ENCODE results near the gene BCDIN3D. TPM values are rescaled to one million over a fixed set of nuclear protein-coding genes. Genes with fewer than 3 reads are reported as not detected.
"Not testable (repeated sequence)": the region's sequence is repeated elsewhere in the genome, so short reads cannot be mapped to it uniquely, and the experiment has no call there.

Gene BCDIN3D
- total RNA-seq, 3 donors from 2014 or later = 4.2 to 6.0 (median 4.3) TPM

DNA sequence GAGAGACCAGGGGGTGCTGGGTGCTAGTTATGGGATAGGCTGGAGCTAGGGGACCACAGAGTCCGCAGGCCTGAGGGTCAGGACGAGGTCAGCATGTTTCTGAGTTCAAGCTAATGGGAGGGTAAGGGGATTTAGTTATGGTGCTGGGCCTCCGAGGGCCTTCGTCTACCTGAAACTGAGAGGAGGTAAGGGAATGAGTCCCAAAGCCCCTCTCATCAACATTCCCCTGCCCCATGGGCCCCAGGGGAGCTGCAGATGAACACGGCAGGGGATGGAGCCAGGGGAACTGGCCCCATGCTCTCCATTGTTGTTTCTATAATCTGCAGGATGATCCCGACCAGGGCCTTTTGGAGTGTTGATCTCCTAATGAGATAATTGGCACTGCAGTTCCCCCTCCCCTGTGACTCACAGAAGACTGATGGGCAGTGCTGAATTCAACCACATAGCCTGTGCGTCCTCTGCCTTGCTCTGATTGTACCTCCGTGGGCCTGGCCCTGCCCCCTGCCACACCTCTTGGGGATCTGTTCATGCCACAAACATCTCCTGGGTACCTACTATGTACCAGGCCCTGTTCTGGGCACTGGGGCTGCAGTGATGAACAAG lies 39.4 kb upstream of the BCDIN3D start:
- Mint-ChIP-seq H3K9me3 (no peaks in the 10 kb centered on the region), H3K4me3 (no peak overlapping the region), H3K4me1 (ENCODE audit: low read depth) (no peaks in the 10 kb centered on the region), H3K36me3 (ENCODE audit: insufficient read depth) (no peaks in the 10 kb centered on the region), H3K27me3 (ENCODE audit: low read depth) (peaks cover 16% of the 10 kb centered on the region)
- no peak for DNase-seq
- ATAC-seq = no peak

- DNase-seq (no peak), ATAC-seq (no peak)
- H3K9me3 Mint-ChIP-seq = no peaks in the 10 kb centered on the region
- H3K4me3 Mint-ChIP-seq = no peak overlapping the region
- H3K36me3 Mint-ChIP-seq (ENCODE audit: insufficient read depth) = no peaks in the 10 kb centered on the region
- H3K4me1 Mint-ChIP-seq (ENCODE audit: low read depth) = no peaks in the 10 kb centered on the region
- H3K27me3 Mint-ChIP-seq (ENCODE audit: low read depth) = peaks cover 10% of the 10 kb centered on the region
These were observed 38.7 kb upstream of the BCDIN3D start for GRCh38 chr12:49881415-49882247.

DNA sequence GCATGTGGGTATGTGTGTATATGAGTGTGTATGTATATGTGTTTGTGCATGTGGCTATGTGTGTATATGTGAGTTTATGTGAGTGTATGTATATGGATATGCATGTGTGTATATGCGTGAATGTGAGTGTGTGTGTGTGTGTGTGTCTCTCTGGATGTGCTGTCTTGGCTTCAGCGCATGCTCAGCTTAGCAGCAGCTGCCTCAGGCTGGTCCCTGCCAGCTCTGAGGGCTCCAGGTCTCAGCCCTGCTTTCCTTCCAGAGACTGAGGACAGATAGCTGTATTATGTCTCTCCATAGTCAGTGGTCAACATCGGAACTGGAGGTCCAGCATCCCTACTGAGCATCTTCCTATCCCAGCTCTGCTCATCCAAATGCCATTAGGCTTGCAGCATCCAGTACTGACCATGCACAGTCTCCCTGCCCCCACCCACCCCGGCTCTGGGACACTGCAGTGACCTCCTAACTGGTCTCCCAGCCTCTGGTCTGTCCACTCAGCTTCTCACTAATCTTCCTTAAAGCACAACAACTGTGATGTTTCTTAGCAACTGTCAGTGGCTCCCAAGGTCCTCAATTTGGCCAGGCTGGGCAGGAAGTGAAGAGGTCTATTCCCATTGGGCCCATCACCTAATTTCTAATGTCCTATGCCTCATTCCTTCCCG lies 38.0 kb upstream of the BCDIN3D start:
- Mint-ChIP-seq H3K36me3 (ENCODE audit: insufficient read depth) (no peaks in the 10 kb centered on the region), H3K4me3 (no peak overlapping the region), H3K4me1 (ENCODE audit: low read depth) (no peaks in the 10 kb centered on the region), H3K27me3 (ENCODE audit: low read depth) (peaks cover 10% of the 10 kb centered on the region), H3K9me3 (no peaks in the 10 kb centered on the region)
- DNase-seq (no peak), ATAC-seq (no peak)

- not testable (repeated sequence) for DNase-seq; H3K4me1 Mint-ChIP-seq (ENCODE audit: low read depth); H3K9me3 Mint-ChIP-seq; H3K27me3 Mint-ChIP-seq (ENCODE audit: low read depth); H3K36me3 Mint-ChIP-seq (ENCODE audit: insufficient read depth); H3K4me3 Mint-ChIP-seq; ATAC-seq
These were observed 36.2 kb upstream of the BCDIN3D start for GRCh38 chr12:49879065-49879464.

DNA sequence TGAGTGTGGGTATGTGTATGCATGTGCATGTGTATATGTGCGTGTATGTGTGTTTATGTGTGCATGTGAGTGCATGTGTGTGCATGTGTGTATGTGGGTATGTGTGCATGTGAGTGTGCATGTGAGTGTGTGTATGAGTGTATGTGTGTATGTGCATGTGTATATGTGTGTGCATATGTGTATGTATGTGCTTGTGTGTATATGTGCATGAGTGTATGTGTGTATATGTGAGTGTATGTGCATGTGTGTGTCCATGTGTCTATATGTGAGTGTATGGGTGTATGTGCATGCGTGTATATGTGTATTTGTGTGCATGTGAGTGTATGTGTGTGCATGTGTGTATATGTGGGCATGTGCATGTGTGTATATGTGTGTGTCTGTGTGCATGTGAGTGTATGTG lies 35.1 kb upstream of the BCDIN3D start:
- DNase-seq = no peak
- H3K9me3 Mint-ChIP-seq = no peaks in the 10 kb centered on the region
- ATAC-seq = no peak
- H3K4me3 Mint-ChIP-seq = no peak overlapping the region
- no peaks in the 10 kb centered on the region for H3K27me3 Mint-ChIP-seq (ENCODE audit: low read depth)
- no peaks in the 10 kb centered on the region for H3K4me1 Mint-ChIP-seq (ENCODE audit: low read depth)
- H3K36me3 Mint-ChIP-seq (ENCODE audit: insufficient read depth) = no peaks in the 10 kb centered on the region

- Mint-ChIP-seq H3K27me3 (ENCODE audit: low read depth) (no peaks in the 10 kb centered on the region), H3K4me3 (no peak overlapping the region), H3K9me3 (no peaks in the 10 kb centered on the region), H3K36me3 (ENCODE audit: insufficient read depth) (no peaks in the 10 kb centered on the region), H3K4me1 (ENCODE audit: low read depth) (no peaks in the 10 kb centered on the region)
- ATAC-seq (no peak), DNase-seq (no peak)
These were observed 34.2 kb upstream of the BCDIN3D start for GRCh38 chr12:49877066-49877465.

GRCh38 chr12:49876070-49876469 lies 33.2 kb upstream of the BCDIN3D start:
- ATAC-seq (no peak), DNase-seq (no peak)
- H3K4me1 Mint-ChIP-seq (ENCODE audit: low read depth) = no peaks in the 10 kb centered on the region
- no peaks in the 10 kb centered on the region for H3K9me3 Mint-ChIP-seq
- H3K36me3 Mint-ChIP-seq (ENCODE audit: insufficient read depth) = no peaks in the 10 kb centered on the region
- no peaks in the 10 kb centered on the region for H3K27me3 Mint-ChIP-seq (ENCODE audit: low read depth)
- H3K4me3 Mint-ChIP-seq = no peak overlapping the region

GRCh38 chr12:49875115-49875720 lies 32.3 kb upstream of the BCDIN3D start:
- H3K36me3 Mint-ChIP-seq (ENCODE audit: insufficient read depth) = no peaks in the 10 kb centered on the region
- ATAC-seq (no peak), DNase-seq (no peak)
- H3K9me3 Mint-ChIP-seq = no peaks in the 10 kb centered on the region
- H3K4me1 Mint-ChIP-seq (ENCODE audit: low read depth) = no peaks in the 10 kb centered on the region
- H3K4me3 Mint-ChIP-seq = no peak overlapping the region
- no peaks in the 10 kb centered on the region for H3K27me3 Mint-ChIP-seq (ENCODE audit: low read depth)

DNA sequence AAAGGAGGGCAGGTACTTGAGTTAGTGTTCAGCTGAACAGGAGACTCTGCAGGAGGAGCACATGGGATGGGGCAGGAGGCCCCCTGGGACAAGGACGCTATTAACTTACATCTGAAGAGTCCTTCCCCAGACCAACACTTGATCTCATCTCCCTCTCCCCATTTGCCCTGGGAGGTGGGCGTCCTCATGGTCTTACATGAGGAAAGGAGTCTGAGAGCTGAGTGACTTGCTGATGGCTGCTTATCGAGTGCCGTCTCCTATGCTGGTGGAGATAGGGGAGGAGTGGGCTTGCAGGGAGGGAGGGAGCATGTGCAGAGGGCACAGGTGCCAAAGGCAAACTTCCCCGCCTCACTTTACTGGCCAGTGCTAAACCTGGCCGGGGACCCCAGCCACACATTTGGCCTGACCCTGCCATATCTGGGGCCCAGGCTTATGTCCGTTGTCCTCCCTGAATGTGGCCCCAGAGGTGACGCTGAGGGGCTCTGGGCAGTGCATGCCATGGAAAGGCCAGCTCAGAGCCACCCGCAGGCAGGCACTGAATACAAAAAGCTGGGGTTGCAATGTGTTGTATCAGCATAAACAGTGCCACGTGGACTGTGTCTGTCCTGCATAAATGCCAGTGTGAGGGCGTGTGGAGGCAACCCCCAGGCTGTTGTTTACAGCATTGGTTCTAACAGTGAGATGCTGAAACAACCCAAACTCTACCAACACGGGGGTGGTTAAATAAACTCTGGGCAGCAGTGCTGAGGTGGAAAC lies 31.4 kb upstream of the BCDIN3D start:
- ATAC-seq (no peak), DNase-seq (no peak)
- Mint-ChIP-seq H3K27me3 (ENCODE audit: low read depth) (no peaks in the 10 kb centered on the region), H3K4me1 (ENCODE audit: low read depth) (no peaks in the 10 kb centered on the region), H3K9me3 (no peaks in the 10 kb centered on the region), H3K36me3 (ENCODE audit: insufficient read depth) (no peaks in the 10 kb centered on the region), H3K4me3 (no peak overlapping the region)

GRCh38 chr12:49873361-49873934 lies 30.5 kb upstream of the BCDIN3D start:
- ATAC-seq (no peak), DNase-seq (no peak)
- no peaks in the 10 kb centered on the region for H3K9me3 Mint-ChIP-seq
- no peak overlapping the region for H3K4me3 Mint-ChIP-seq
- H3K36me3 Mint-ChIP-seq (ENCODE audit: insufficient read depth) = no peaks in the 10 kb centered on the region
- no peaks in the 10 kb centered on the region for H3K4me1 Mint-ChIP-seq (ENCODE audit: low read depth)
- H3K27me3 Mint-ChIP-seq (ENCODE audit: low read depth) = no peaks in the 10 kb centered on the region

- Mint-ChIP-seq H3K4me3 (no peak overlapping the region), H3K27me3 (ENCODE audit: low read depth) (no peaks in the 10 kb centered on the region), H3K4me1 (ENCODE audit: low read depth) (no peaks in the 10 kb centered on the region), H3K36me3 (ENCODE audit: insufficient read depth) (no peaks in the 10 kb centered on the region), H3K9me3 (no peaks in the 10 kb centered on the region)
- ATAC-seq (no peak), DNase-seq (no peak)
These were observed 29.9 kb upstream of the BCDIN3D start for GRCh38 chr12:49872781-49873181.

DNA sequence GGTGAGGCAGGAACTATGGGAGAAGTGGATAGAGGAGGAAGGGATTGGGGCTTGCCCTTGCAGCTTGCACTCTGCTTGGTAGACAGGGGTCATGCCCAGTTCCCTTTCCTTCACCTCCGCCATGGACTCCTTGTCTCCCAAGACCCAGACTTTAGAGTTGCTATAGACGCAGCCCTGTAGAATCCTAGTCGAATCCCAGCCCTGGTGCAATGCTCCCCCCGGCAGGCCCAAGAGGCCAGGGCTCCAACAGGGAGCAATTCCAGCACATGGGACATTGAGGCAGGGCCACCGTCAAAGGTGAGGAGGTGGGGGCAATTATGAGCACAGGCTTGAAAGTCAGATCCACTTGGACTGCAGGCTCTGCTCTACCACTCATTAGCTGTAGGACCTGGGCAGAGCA lies 29.5 kb upstream of the BCDIN3D start:
- DNase-seq (no peak), ATAC-seq (no peak)
- Mint-ChIP-seq H3K36me3 (ENCODE audit: insufficient read depth) (no peaks in the 10 kb centered on the region), H3K27me3 (ENCODE audit: low read depth) (no peaks in the 10 kb centered on the region), H3K4me1 (ENCODE audit: low read depth) (peaks cover 2% of the 10 kb centered on the region), H3K4me3 (no peak overlapping the region), H3K9me3 (no peaks in the 10 kb centered on the region)

DNA sequence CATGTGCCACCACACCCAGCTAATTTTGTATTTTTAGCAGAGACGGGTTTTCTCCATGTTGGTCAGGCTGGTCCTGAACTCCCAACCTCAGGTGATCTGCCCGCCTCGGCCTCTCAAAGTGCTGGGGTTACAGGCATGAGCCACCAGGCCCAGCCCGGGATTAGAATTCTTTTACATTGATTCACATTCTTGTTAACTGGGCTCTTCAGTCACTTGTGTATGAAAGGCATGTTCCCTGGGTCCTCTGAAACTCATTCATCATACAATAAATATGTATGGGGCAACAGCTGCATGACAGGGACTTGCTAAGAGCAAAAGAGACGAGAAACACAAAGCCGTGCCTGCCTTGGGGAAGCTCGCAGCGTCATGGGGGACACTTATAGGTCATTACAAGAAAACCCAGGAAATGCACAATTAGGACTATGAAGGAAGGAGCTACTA lies 28.9 kb upstream of the BCDIN3D start:
- ATAC-seq; H3K4me1 Mint-ChIP-seq (ENCODE audit: low read depth); DNase-seq; H3K9me3 Mint-ChIP-seq; H3K27me3 Mint-ChIP-seq (ENCODE audit: low read depth); H3K36me3 Mint-ChIP-seq (ENCODE audit: insufficient read depth); H3K4me3 Mint-ChIP-seq: not testable (repeated sequence)

GRCh38 chr12:49871263-49871561 lies 28.3 kb upstream of the BCDIN3D start:
- no peak for ATAC-seq

More at GRCh38 chr12:49871263-49871561, 28.3 kb upstream of the BCDIN3D start:
- Mint-ChIP-seq H3K27me3 (ENCODE audit: low read depth) (no peaks in the 10 kb centered on the region), H3K4me1 (ENCODE audit: low read depth) (peaks cover 2% of the 10 kb centered on the region), H3K4me3 (no peak overlapping the region), H3K36me3 (ENCODE audit: insufficient read depth) (no peaks in the 10 kb centered on the region), H3K9me3 (no peaks in the 10 kb centered on the region)
- no peak for DNase-seq

All from activated T-cell treated with anti-CD3 and anti-CD28 coated beads, Interleukin-2, amount 50 U/mL, for 4 hours (primary cell).